Activated T-helper 9 cell treated with anti-CD3 and anti-CD28 coated beads, Interleukin-2, amount 50 U/mL, for 16 hours (primary cell): ENCODE data around the gene ABCA8.

Source experiments
- DNase-seq: peaks from one replicate; pipeline ENCODE4 v3.0.0-alpha.2; 2020; ENCODE audit warnings: low read depth

Gene ABCA8

DNA sequence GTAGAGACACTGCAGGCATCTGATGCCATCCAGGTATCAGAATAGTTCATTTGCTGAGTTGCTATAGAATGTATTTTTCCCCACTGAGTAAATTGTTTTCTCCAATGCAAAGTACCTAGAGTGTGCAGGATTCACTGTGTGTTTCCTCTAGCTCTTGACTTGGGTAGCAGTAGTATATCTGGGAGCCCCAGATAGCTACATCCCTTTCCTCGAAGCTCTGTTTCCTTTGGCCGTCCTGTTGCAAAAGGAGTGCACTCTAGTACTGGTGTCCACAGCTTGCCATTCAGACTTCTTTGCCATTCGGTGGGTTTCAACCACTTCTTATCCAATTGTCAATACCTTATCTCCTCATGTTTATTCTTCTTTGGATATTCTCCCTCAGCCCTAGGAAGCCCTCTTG lies 12.8 kb downstream of the ABCA8 start:
- no peak for DNase-seq

DNA sequence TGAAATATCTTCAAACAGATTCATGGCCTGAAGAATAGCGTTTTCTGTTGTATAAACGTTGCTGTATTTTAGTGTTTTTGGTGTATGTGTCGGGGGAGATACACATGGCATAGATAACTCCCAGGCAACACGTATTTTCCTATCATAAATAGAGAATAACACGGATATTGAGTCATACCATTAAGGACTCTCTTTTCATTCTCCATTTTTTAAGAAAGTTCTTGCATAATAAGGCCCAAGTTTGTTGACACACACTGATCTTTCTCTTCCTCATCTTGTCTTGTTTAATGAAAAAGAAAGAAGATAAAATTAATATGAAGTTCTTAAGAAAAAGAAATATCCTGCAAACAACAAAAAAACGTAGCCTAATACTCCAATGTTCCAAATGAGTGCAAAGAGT lies 13.4 kb downstream of the ABCA8 start:
- DNase-seq, result no peak

DNA sequence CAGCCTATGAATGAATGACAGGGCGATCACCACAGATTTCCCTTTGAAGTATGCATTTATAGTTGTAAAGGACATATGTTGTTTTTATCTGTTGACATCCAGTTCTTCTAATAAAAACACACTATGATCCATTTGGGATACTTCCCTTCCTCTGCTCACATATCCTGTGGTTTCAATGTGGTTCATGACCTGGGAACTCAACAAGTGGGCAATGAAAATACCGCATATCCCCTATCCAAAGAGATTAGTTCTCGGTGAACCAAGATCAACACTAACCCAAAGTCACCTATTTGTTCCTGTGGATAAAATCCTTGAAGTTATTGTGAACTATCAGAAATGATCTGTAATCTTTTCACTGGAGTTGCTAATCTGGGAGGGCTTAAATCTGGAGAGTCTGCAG lies 16.0 kb downstream of the ABCA8 start:
- DNase-seq, result no peak

DNA sequence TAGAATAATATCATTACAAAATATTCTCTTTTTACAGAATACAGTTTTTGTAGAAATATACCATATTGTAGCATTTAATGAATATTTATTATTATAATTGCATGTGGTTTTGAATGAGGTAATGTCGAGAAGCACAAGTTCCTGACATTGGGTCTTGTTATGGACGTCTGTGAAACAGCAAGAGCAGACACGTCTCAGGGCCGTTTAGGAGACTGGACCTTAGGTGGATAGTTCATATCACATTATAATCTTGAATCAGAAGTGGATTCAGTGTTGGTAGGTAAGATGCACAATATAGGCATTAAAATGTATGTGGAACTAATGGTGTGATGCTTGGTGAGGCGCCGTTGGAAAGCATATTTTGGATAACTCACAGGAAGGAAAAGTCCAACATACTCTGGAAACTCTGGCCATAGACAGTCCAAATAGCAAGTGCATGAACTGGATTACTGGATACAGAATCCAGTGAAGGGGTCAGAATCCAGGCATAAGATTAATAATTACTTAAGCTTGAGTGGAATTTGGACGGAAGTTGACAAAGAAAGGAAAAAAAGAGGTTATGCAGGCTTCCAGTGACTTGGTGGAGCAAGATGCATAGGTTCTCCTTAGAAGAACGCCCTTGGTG lies 17.2 kb downstream of the ABCA8 start:
- no peak for DNase-seq

DNA sequence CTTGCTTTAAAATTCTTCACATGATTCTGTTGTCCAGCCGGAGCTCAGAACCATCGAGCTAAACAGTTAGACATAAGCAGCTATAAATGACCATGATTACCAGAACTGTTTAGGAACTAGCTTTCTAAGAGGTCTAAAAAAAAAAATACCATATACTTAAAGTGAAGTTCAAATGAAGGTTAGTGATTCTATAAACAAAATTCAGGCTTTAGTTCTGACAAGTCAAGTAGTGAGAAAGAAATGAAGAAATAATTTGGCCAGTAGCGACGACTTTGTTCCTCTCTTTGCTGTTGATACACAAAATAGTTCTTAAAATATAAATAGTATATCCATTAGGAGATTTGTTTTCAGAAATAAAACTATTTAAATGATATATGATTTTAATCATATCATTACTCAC lies 27.7 kb downstream of the ABCA8 start:
- DNase-seq, result no peak

DNA sequence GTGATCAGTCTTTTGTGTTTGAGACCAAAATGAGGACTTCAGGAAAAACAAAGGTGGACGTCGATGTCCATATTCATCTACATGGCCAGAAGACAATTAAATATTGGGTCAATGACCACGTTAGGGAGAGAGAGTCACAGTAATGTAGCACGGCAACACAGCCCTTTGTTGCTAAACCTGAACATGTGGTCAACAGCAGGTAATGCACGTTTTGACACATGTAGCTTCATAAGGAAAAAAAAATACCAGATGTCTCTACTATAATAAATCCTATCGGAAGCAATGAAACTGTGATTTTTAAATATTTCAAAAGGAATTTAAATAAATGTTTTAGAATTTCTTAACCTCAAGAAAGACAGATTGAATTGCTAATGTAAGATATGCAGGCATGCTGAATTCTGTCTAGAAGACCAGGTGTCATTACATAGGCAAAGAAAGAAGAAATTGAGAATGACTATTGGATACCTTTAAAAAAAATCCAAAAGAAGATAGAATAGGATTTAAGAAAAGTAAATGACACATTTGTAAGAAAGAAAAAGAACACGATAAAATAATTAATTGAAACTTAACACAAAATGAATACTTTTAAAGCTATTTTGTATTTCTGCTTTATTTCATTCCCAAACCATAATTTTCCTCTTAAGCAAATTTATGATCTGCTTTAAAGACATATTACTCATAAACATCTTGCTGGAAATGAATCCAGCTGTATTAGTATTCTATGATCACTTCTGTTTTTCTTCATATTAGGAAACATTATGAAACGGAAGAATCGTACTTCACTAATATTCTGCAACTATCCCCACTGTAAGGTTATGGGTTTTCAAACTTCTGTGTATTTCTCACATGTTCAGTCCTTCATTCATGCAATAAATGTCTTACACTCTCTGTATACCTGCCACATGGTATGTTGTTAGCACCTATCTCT lies 30.1 kb downstream of the ABCA8 start:
- DNase-seq, result no peak

DNA sequence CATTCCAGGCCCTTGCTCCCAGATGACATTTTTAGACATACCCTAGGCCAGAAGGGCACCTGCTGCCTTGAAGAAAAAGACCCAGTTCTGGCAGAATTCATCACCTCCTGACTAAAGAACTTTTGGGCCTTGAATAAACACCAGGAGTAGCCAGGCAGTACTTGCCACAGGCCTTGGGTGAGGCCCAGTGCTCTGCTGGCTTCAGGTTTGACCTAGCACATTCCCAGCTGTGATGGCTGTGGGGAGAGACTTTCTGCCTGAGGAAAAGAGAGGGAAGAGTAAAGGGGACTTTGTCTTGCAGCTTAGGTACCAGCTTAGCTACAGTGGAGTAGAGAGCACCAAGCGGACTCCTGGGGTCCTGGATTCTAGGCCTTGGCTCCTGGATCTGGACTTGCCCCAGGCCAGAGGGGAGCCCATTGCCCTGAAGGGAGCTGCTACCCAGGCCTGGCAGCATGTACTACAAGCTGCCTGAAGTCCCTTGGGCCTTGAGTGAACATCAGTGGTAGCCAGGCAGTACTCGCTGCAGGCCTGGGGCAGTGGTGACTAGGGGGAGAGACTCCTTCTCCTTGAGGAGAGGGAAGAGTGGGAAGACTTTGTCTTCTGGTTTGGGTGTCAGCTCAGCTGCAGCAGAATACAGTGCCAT lies 44.3 kb downstream of the ABCA8 start:
- DNase-seq, result no peak

DNA sequence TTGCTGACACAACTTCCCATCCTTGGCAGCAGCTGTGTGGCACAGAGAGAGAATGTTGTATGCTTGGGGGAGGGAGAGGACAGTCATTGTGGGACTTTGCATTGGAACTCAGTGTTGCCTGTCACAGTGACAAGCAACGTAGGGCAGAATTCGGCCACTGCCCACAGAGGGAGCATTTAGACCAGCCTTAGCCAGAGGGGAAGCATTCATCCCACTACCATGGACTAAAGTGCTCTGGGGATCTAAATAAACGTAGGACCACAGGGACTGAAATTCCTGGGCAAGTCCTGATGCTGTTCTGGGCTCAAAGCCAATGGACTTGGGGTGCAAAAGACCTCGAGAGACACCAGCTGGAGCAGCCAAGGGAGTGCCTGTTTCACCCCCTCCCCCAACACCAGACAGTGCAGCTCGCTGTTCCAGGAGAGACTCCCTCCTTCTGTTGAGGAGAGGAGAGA lies 44.9 kb downstream of the ABCA8 start:
- no peak for DNase-seq

DNA sequence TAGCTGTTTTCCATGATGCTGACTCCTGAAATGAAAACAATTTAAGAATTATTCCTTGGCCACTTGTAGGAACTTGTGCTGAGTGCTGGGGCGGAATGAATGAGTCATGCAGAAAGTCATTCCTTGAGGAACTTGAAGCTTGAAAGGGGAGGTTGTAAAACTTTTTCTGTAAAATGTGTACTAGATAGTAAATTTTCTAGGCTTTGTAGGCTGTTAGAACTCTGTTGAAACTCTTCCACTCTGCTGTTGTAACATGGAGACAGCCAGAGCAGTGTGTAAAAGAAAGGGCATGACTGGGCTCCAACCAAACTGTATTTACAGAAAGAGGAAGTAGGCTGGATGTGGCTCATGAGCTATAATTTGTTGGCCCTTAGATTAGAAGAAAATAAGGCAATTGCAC lies 46.1 kb downstream of the ABCA8 start:
- DNase-seq, result no peak

DNA sequence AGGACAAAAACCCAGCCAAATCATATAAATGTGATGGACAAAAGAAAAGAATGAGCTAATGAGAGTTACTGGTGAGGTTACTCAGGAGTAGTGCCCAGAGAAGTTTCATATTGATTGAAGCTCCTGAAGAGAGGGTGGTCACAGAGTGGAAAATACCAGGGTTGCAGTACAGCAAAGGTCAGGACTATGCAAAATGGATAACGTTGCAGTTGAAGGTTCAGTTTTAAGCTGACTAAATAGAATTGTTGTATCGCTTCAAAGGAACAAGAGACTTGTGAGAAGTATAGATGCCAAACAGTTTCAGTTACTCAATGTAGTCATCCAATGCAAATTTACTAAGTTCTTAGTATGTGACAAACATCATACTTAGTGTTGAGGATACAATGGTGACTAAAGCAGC lies 47.1 kb downstream of the ABCA8 start:
- no peak for DNase-seq

DNA sequence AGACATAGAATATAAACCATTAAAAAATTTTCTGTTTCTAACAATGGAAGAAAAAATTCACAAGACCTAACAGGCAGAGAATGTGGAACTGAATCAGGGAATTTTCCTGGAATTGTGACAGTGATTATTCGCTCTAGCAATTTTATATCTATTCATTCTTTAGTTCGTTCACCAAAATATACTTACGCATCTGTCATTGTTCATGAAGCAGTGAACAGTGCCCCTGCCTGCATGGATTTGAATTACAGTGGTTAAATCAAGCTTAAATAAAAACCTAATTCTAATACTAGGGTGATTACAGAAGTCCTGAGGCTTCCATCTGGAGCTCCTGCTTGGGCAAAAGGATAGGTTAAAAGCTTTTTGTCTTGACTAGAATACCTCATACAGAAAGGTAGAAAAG lies 48.6 kb downstream of the ABCA8 start:
- no peak for DNase-seq

DNA sequence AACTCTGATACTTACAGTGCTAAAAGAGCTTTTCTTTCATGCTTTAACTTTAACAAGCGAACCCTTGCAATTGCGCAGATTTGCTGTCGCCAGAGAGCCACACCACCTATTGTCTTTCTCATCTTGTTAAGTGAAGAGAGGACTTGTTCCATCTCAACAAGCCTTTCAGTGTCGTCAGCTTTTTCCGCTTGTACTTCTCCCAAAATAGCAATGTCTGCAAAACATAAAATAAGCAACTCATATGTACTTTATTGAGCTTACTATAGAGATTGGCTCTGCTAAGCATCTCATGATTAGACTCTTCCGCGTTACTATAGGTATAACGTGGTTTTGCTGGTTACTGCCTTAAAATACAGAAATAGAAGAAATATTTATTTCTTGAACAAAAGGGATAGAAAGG lies 51.9 kb downstream of the ABCA8 start:
- no peak for DNase-seq

DNA sequence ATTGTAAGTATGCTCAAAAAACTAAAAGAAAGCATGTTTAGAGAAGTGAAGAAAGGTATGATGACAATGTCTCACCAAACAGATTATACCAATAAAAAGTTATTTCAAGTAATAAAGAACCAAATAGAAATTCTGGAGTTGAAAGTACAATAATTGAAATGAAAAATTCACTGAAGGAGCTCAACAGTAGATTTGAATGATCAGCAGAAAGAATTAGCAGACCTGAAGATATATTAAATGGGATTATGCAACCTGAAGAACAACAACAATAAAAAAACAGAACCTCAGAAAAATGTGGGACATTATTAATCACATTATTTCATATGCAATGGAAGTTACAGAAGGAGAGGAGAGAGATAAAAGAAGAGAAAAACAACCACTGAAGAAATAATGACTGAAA lies 57.6 kb downstream of the ABCA8 start:
- no peak for DNase-seq

DNA sequence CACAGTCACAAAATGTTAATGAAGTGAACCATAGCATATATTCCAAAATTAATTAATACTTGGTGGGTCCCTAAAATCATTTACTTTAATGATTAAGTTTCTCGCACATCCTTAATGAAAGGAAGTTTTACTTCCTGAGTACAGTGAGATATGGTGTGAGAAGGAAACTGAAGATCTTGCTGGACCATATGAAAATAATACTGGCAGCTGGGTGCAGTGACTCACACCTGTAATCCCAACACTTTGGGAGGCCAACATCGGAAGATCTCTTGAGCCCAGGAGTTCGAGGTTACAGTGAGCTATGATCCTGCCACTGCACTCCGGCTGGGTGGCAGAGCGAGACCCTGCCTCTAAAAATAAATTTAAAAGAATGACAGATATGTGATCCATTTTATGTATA lies 62.5 kb downstream of the ABCA8 start:
- DNase-seq, result no peak

DNA sequence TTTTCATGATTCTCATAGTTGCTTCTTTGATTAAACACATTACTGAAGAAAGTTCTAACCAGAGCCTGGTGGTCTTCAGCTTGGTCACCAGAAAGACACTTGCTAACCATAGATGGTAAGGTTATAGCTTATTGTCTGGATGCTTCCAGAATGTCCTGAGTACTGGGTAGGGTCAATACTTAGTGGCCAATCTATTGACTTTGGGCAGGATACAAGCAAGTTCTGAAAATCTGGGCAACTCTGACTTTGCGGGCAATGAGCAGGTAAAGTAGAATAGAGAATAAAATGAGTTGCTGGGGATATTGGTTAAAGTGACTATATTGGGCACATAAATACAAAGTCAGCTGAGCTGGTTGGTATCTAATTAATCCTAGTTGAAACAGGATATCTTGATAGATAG lies 63.0 kb downstream of the ABCA8 start:
- no peak for DNase-seq

DNA sequence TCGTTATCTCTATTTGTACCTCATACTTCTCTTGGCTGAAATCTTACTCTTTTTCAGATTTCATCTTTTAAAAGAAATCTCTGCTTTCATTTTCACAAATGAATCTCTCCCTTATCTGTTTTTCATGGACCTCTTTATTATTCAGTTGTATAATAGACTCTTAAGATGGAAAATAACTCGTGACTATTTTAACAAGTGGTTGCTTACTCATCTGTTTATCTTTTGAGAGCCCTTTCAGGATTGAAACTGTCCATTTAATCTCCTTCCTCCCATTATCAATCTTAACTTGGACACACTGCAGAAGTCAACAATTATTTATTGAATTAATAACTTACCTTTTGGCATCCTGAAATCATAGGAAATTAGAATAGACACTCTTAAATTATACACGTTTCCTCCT lies 68.8 kb downstream of the ABCA8 start:
- no peak for DNase-seq

DNA sequence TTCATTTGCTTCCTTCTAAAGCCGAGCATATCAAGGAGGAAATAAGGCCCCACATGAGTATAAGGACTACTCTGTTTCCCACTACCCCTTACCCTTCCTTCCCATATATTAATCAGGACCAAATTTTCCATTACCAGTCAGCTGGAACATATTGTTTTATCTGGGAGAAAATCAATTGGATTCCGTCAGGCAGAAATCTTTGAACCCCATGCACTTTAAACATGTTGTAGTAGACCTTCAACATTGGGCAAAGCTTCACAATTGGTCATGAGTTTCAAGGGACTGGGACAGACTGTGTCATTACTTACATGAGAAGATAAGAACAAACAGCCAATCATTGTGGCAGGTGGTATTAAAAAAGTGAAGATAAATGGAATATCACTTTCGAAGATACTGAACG lies 70.3 kb downstream of the ABCA8 start:
- no peak for DNase-seq

DNA sequence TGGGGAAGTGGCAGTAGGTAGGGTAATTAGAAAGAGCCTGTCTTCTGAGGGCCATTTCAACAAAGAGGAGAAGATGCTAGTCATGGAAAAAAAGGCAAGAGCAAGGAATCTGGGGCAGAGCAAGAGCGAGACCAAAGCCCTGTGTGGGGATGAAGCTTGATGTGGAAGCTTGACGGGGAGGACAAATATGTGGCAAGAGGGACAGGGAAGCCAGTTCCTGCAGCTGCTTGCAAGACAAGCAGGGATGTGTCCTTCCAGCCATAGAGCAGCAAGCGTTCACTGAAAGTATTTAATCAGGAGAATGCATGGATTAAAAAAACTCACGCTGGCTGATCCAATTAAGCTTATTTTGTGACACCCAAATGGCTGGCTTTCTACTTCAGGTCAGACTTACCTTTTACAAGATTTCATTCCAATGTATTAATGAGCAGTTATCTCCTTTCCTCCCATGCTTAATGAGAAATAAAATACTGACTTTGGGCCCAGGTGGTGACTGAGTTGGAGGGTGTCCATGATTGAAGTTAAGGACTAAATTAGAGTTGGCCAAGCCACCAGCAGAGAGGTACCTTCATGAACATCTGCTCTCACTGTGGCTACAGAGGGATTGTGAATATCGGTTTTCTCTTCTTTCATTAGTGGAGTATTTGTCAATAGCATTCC lies 76.8 kb downstream of the ABCA8 start:
- DNase-seq, result no peak

DNA sequence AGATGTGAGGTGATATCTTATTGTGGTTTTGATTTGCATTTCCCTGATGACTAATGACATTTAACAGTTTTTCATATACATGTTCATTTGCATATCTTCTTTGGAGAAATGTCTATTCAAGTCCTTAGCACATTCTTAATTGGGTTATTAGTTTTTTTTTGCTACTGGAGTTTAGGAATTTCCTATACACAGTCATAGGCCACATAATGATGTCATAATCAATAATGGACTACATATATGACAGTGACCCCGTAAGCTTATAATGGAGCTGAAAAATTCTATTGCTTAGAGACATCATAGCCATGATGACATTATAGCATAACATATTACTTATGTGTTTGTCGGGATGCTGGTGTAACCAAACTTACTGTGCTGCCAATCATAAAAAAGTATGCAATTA lies 83.7 kb downstream of the ABCA8 start:
- DNase-seq, result no peak

DNA sequence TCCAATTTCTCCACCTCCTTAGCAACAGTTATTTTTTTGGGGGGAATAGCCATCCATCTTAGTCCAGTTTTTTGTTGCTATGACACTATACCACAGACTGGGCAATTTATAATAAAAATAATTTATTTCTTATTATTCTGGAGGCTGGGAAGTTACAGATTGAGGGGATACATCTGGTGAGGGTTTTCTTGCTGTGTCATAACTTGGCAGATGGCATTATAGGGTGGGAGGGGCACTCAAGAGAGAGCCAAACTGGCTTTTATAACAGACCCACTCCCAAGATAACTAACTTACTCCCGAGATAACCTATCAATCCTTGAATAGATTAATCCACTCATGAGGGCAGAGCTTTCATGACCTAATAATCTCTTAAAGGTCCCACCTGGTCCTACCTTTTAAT lies 84.2 kb downstream of the ABCA8 start:
- no peak for DNase-seq

DNA sequence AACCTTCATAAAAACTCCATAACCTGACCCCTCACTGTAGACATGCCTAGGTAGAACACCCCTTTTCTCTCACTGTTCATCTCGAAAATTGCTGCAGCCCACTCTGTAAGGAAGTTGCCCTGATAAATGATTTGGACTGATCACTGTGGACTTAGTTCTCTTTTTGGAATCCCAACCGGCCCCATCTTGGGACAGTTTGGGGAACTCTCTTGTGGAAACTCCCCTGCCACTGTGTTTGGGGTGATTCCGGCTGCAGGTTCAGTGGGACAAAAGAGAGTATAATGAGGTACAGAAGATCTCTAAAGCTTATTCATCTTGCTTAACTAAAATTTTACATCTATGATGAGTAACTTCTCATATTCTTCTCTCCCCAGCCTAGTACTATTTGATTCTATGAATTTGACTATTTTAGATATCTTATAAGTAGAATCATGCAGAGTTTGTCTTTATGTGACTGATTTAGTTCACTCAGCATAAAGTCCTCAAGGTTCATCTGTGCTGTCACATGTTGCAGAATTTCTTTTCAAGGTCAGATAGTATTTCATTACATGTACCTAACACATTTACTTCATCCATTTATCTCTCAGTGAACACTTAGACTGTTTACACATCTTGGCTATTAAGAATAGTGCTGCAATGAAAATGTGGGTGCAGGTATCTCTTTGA lies 84.9 kb downstream of the ABCA8 start:
- DNase-seq, result no peak

DNA sequence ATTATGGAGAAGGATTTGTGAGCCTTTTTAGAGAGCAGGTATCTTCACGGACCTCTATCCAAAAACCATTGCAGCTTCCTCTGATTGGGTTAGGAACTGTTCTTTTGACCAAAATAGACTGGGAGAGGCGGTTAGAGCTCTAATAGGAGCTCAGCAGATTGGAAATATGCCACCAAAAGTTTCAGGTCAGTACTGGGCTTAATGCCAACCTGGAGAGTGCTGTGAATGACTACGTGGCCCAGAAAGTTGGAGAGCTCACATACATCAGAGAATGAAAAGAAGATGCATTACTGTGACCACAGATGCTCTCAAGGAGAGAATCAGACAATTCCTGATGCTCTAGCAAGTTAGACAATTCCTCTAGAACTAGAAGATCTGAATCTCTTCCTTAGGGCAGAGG lies 86.5 kb downstream of the ABCA8 start:
- no peak for DNase-seq
